GM13977 (cell line): ENCODE results near the gene PMM1.

Experiments used
- DNase-seq: peaks from one replicate; pipeline ENCODE4 v3.0.0; 2012; ENCODE audit warnings: low spot score
- CTCF ChIP-seq: IDR thresholded peaks from 2 replicates; pipeline ENCODE4 v1.5.1; 2012; ENCODE audit warnings: mild to moderate bottlenecking, control low read depth; ENCODE audit not compliant: insufficient read depth; ENCODE audit errors: extremely low read depth, missing control alignments
- in situ Hi-C: fragments of 300-500 bp; cut with MboI; formaldehyde crosslinking; loops from one replicate; pipeline ENCODE4 v1.12.0; 2022; ENCODE audit warnings: low sequenced_read_pairs, low pct_unique_long_range_greater_than_20kb, mixed read lengths, inconsistent platforms; ENCODE audit not compliant: unreplicated experiment

Gene PMM1

GRCh38 chr22:41565403-41566054 is 24.1 kb downstream of the PMM1 start:
- DNase-seq = no peak
- in situ Hi-C loops = no loop called here
- TF ChIP-seq CTCF = no peak

GRCh38 chr22:41564563-41564962 is 25.1 kb downstream of the PMM1 start:
- DNase-seq = no peak
- no peak for TF ChIP-seq CTCF
- in situ Hi-C loops = no loop called here

- no peak for DNase-seq
- in situ Hi-C loops = no loop called here
- TF ChIP-seq CTCF = no peak
These were observed 26.5 kb downstream of the PMM1 start for GRCh38 chr22:41563051-41563711.

- TF ChIP-seq CTCF = no peak
- in situ Hi-C loops = no loop called here
- no peak for DNase-seq
These were observed 27.2 kb downstream of the PMM1 start for GRCh38 chr22:41562461-41562860.

GRCh38 chr22:41561788-41562187 is 27.9 kb downstream of the PMM1 start:
- TF ChIP-seq CTCF = no peak
- in situ Hi-C loops = no loop called here
- DNase-seq = no peak

- no peak for TF ChIP-seq CTCF
- in situ Hi-C loops = no loop called here
- DNase-seq = no peak
These were observed 28.3 kb downstream of the PMM1 start for GRCh38 chr22:41561335-41561734.
